Transverse colon (tissue), 3 donors: ENCODE data around the gene LHB.

ENCODE experiments used
- CTCF ChIP-seq, 5 experiments: fragments of 200-600 bp in 3 of 5; fragments of 450-650 bp in 2 of 5; sonication (generic) in 3 of 5; IDR thresholded peaks; 1 replicate in 2 of 5; 2 replicates in 3 of 5; pipeline ENCODE4 v1.5.1; 2016 to 2017; ENCODE audit warnings: antibody characterized with exemption in 5 of 5, inconsistent platforms in 3 of 5, mild to moderate bottlenecking in 2 of 5, moderate library complexity in 1 of 5
- EP300 ChIP-seq: sonication (generic); formaldehyde crosslinking; IDR thresholded peaks from one replicate; pipeline ENCODE4 v1.6.1; 2017; ENCODE audit warnings: antibody characterized with exemption, low read depth
- POLR2A ChIP-seq: fragments of 450-650 bp; IDR thresholded peaks from one replicate; pipeline ENCODE4 v1.6.1; 2016; ENCODE audit warnings: antibody characterized with exemption, mild to moderate bottlenecking, moderate library complexity

GRCh38 chr19:49017041-49017665, at the start of gene LHB:
- TF ChIP-seq POLR2A (no peak), CTCF (IDR thresholded peaks at IDR 0.05) (no peak), EP300 (no peak)
